ENCODE measurements around the gene IL17F.

GRCh38 chr6:52243282-52243893, 912 bp downstream of the IL17F start:
- TF ChIP-seq CTCF (IDR thresholded peaks at IDR 0.05; ENCODE audit: insufficient read depth, low read length, poor library complexity, severe bottlenecking) = no peak
- no peak for TF ChIP-seq EZH2phosphoT487 (conservative IDR thresholded peaks at IDR 0.05; ENCODE audit: low read length)

Data from SU-DHL-6 (cell line).